Uterus (tissue), 4 donors: Measurements from ENCODE around the gene FBLIM1. TPM values are rescaled to one million over a fixed set of nuclear protein-coding genes. Genes with fewer than 3 reads are reported as not detected.
"Not testable (repeated sequence)": the region's sequence is repeated elsewhere in the genome, so short reads cannot be mapped to it uniquely, and the experiment has no call there.

Experiments
- DNase-seq, 2 donors: peaks; one replicate each; pipeline ENCODE4 v3.0.0-alpha.2; 2019 to 2020
- H3K27ac ChIP-seq, 2 donors: fragments of 200-600 bp; sonication (generic); 1 replicate in 1 of 2; 2 replicates in 1 of 2; pipeline ENCODE4 v1.5.1; 2016 to 2018
- H3K27me3 ChIP-seq, 2 donors: fragments of 200-600 bp; sonication (generic); one replicate each; pipeline ENCODE4 v1.5.1; 2018 to 2019; ENCODE audit warnings: control low read depth in 1 of 2
- H3K36me3 ChIP-seq, 2 donors: fragments of 200-600 bp; sonication (generic); one replicate each; pipeline ENCODE4 v1.5.1; 2019; ENCODE audit warnings: control low read depth in 1 of 2
- H3K4me1 ChIP-seq, 2 donors: fragments of 200-600 bp; sonication (generic); one replicate each; pipeline ENCODE4 v1.5.1; 2018 to 2019; ENCODE audit warnings: control low read depth in 1 of 2
- H3K4me3 ChIP-seq, 2 donors: fragments of 200-600 bp; sonication (generic); 1 replicate in 1 of 2; 2 replicates in 1 of 2; pipeline ENCODE4 v1.5.1; 2018 to 2019; ENCODE audit warnings: mild to moderate bottlenecking in 1 of 2
- H3K9me3 ChIP-seq, 2 donors: fragments of 200-600 bp; sonication (generic); one replicate each; pipeline ENCODE4 v1.5.1; 2019; ENCODE audit warnings: control low read depth in 1 of 2
- POLR2A ChIP-seq, 2 donors: fragments of 450-650 bp; IDR thresholded peaks; one replicate each; pipeline ENCODE4 v1.6.1; 2016; ENCODE audit warnings: antibody characterized with exemption in 2 of 2, mild to moderate bottlenecking in 1 of 2, moderate library complexity in 1 of 2
- intact Hi-C: fragments of 100-400 bp; cut with DNase I; formaldehyde crosslinking; loops from one replicate; pipeline ENCODE4 v1.15.1; 2023; ENCODE audit warnings: low total_unique reads
- total RNA-seq, 4 donors: library from RNA; depleted of rRNA in 3 of 4; stranded (reverse); fragments of >200 nt in 3 of 4; gene quantifications; one replicate each; pipeline versions ENCODE4 v1.1.0 to v1.2.4, GENCODE V29; 2014 to 2023
- TF ChIP-seq, protein P1 (sequence below), 4 experiments: fragments of 200-600 bp in 2 of 4; fragments of 450-650 bp in 2 of 4; sonication (generic) in 2 of 4; IDR thresholded peaks; one replicate each; pipeline ENCODE4 v1.5.1; 2016 to 2019; ENCODE audit warnings: antibody characterized with exemption in 4 of 4, mild to moderate bottlenecking in 2 of 4, moderate library complexity in 1 of 4
- donor health status: DM: yes; HTN: yes; CAD: no.

FBLIM1 gene
- total RNA-seq, 4 donors from 2014 or later, result 12.9 to 96.9 (median 74.3) TPM

GRCh38 chr1:15804060-15804459, 45.5 kb downstream of the FBLIM1 start:
- TF ChIP-seq, protein P1, sequence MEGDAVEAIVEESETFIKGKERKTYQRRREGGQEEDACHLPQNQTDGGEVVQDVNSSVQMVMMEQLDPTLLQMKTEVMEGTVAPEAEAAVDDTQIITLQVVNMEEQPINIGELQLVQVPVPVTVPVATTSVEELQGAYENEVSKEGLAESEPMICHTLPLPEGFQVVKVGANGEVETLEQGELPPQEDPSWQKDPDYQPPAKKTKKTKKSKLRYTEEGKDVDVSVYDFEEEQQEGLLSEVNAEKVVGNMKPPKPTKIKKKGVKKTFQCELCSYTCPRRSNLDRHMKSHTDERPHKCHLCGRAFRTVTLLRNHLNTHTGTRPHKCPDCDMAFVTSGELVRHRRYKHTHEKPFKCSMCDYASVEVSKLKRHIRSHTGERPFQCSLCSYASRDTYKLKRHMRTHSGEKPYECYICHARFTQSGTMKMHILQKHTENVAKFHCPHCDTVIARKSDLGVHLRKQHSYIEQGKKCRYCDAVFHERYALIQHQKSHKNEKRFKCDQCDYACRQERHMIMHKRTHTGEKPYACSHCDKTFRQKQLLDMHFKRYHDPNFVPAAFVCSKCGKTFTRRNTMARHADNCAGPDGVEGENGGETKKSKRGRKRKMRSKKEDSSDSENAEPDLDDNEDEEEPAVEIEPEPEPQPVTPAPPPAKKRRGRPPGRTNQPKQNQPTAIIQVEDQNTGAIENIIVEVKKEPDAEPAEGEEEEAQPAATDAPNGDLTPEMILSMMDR (IDR thresholded peaks at IDR 0.05), result no peak
- Histone ChIP-seq H3K36me3 (no peaks in the 10 kb centered on the region), H3K9me3 (no peaks in the 10 kb centered on the region), H3K4me3 (no peak overlapping the region), H3K27me3 (no peaks in the 10 kb centered on the region), H3K27ac (no peak overlapping the region), H3K4me1 (peaks cover 3 to 19% of the 10 kb centered on the region in 2 donors)
- intact Hi-C loops, result no loop called here
- DNase-seq, result no peak

DNA sequence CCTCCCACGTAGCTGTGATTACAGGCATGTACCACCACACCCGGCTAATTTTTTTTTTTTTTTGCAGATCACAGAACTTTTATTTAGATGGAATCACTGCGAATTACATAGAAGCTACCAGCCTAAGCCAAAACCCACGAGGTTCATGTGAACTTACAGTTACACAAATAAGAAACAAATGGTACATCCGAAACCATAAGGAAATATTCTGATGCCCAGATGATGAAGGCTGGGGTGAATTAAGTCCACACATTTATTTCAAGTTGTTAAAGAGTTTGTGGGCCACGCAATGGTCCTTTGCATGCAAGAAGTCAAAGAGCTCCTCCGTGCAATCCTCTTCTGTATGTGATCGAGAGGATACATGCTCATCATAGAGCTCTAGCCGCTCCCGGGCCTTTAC, 48.5 kb downstream of the FBLIM1 start:
- Histone ChIP-seq H3K4me1 (no peaks in the 10 kb centered on the region), H3K27me3 (no peaks in the 10 kb centered on the region), H3K27ac (no peak overlapping the region), H3K36me3 (no peaks in the 10 kb centered on the region), H3K9me3 (no peaks in the 10 kb centered on the region), H3K4me3 (no peak overlapping the region)
- no peak for DNase-seq
- TF ChIP-seq, protein P1 (IDR thresholded peaks at IDR 0.05), result no peak
- no peak for TF ChIP-seq POLR2A (IDR thresholded peaks at IDR 0.05)
- intact Hi-C loops, result no loop called here

- H3K36me3 ChIP-seq, DNase-seq, H3K27me3 ChIP-seq, H3K4me3 ChIP-seq, H3K9me3 ChIP-seq, intact Hi-C loops, H3K4me1 ChIP-seq, H3K27ac ChIP-seq: not testable (repeated sequence)
These were observed 49.0 kb downstream of the FBLIM1 start, which contains the start of gene UQCRHL for GRCh38 chr1:15807549-15807948. Gene UQCRHL, minus strand, starts transcription at chr1:15807649. Its CDS starts 0 bp downstream, at chr1:15807649.

GRCh38 chr1:15808955-15809354, 50.4 kb downstream of the FBLIM1 start:
- Histone ChIP-seq H3K27me3 (no peaks in the 10 kb centered on the region), H3K4me3 (no peak overlapping the region), H3K36me3 (no peaks in the 10 kb centered on the region), H3K9me3 (no peaks in the 10 kb centered on the region), H3K27ac (no peak overlapping the region), H3K4me1 (no peaks in the 10 kb centered on the region)
- TF ChIP-seq, protein P1 (IDR thresholded peaks at IDR 0.05), result no peak
- no peak for TF ChIP-seq POLR2A (IDR thresholded peaks at IDR 0.05)
- intact Hi-C loops, result no loop called here
- DNase-seq, result no peak

DNA sequence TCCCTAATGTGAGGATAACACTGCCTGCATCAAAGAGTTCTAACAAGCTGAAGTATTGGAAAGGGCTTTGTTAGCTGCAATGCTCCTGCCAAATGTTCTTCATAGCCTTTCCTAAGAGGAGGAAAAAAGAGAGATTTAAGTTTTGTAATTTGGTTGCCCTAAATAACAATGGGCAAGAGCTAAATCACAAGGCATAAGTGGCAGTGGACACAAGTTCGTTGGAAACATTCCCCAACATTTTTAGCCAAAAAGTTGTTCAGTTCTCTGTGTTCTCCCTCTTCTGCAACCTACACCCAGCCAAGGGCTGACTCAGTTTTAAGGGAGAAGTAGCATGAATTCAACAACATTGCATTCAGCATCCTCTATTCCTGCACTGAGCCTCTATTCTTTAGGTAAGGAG, 51.5 kb downstream of the FBLIM1 start:
- Histone ChIP-seq H3K4me1 (no peaks in the 10 kb centered on the region), H3K27ac (no peak overlapping the region), H3K9me3 (no peaks in the 10 kb centered on the region), H3K4me3 (no peak overlapping the region), H3K36me3 (no peaks in the 10 kb centered on the region), H3K27me3 (no peaks in the 10 kb centered on the region)
- DNase-seq, result no peak
- intact Hi-C loops, result no loop called here
- TF ChIP-seq, protein P1 (IDR thresholded peaks at IDR 0.05), result no peak
- no peak for TF ChIP-seq POLR2A (IDR thresholded peaks at IDR 0.05)

DNA sequence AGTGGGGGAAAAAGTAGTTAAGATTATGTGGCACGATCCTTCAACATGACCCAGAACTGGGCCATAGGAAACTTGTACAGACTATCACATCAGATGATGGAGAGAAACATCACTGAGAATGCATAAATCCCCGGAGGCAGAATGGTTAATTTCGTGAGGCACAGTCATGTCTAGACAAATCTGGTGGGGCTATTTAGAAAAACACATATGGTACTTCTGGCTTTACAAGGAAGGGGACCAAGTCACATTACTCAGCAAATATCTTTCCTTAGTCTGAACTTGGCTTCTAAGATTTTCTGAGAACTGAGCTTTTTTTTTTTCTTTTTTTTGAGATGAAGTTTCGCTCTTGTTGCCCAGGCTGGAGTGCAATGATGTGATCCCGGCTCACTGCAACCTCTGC, 58.1 kb downstream of the FBLIM1 start:
- no peak for DNase-seq
- Histone ChIP-seq H3K27me3 (no peaks in the 10 kb centered on the region), H3K4me3 (no peak overlapping the region), H3K4me1 (no peaks in the 10 kb centered on the region), H3K27ac (no peak overlapping the region), H3K9me3 (no peaks in the 10 kb centered on the region), H3K36me3 (no peaks in the 10 kb centered on the region)
- intact Hi-C loops, result no loop called here
- no peak for TF ChIP-seq POLR2A (IDR thresholded peaks at IDR 0.05)
- TF ChIP-seq, protein P1 (IDR thresholded peaks at IDR 0.05), result no peak
